ENCODE data around the gene KATNBL1.

- TF ChIP-seq EZH2 (IDR thresholded peaks at IDR 0.05; ENCODE audit: insufficient read depth, low read length) (no peak), CTCF (IDR thresholded peaks at IDR 0.05; ENCODE audit: insufficient read depth, low read depth, low read length) (no peak)
These were observed 49.2 kb downstream of the KATNBL1 start for GRCh38 chr15:34160735-34161134.

Measured in astrocyte (in vitro differentiated cells and primary cell).